ENCODE measurements around the gene RALGAPA2. TPM values are rescaled to one million over a fixed set of nuclear protein-coding genes. Genes with fewer than 3 reads are reported as not detected.

The RALGAPA2 gene
- total RNA-seq = 1 to 10 TPM; 5.3 to 8.9 TPM

GRCh38 chr20:20712474-20713243 is at the start of gene RALGAPA2:
Gene RALGAPA2 (minus strand): TSS chr20:20712644. CDS start chr20:20712480, 164 bp downstream.

GRCh38 chr20:20367575-20368417 is 344.6 kb downstream of the RALGAPA2 start, which contains the start of gene INSM1:
Gene INSM1 (plus strand): TSS chr20:20368104. CDS start chr20:20368268, 164 bp downstream.

Small RNA genes lying within 50 kb of the gene (small RNA-seq; reads per million reads assigned to genes)
- gene EIF4E2P1 = 0 reads per million in 2 donors
- 0 reads per million in 2 donors for gene RN7SL607P
